Uterus (tissue), 4 donors: Measurements from ENCODE around the gene AGAP4. TPM values are rescaled to one million over a fixed set of nuclear protein-coding genes. Genes with fewer than 3 reads are reported as not detected.
"Not testable (repeated sequence)": the region's sequence is repeated elsewhere in the genome, so short reads cannot be mapped to it uniquely, and the experiment has no call there.

Experiments used
- DNase-seq, 2 donors: peaks; one replicate each; pipeline ENCODE4 v3.0.0-alpha.2; 2019 to 2020
- H3K27ac ChIP-seq, 2 donors: fragments of 200-600 bp; sonication (generic); 1 replicate in 1 of 2; 2 replicates in 1 of 2; pipeline ENCODE4 v1.5.1; 2016 to 2018
- H3K27me3 ChIP-seq, 2 donors: fragments of 200-600 bp; sonication (generic); one replicate each; pipeline ENCODE4 v1.5.1; 2018 to 2019; ENCODE audit warnings: control low read depth in 1 of 2
- H3K36me3 ChIP-seq, 2 donors: fragments of 200-600 bp; sonication (generic); one replicate each; pipeline ENCODE4 v1.5.1; 2019; ENCODE audit warnings: control low read depth in 1 of 2
- H3K4me1 ChIP-seq, 2 donors: fragments of 200-600 bp; sonication (generic); one replicate each; pipeline ENCODE4 v1.5.1; 2018 to 2019; ENCODE audit warnings: control low read depth in 1 of 2
- H3K4me3 ChIP-seq, 2 donors: fragments of 200-600 bp; sonication (generic); 1 replicate in 1 of 2; 2 replicates in 1 of 2; pipeline ENCODE4 v1.5.1; 2018 to 2019; ENCODE audit warnings: mild to moderate bottlenecking in 1 of 2
- H3K9me3 ChIP-seq, 2 donors: fragments of 200-600 bp; sonication (generic); one replicate each; pipeline ENCODE4 v1.5.1; 2019; ENCODE audit warnings: control low read depth in 1 of 2
- CTCF ChIP-seq, 4 experiments: fragments of 200-600 bp in 2 of 4; fragments of 450-650 bp in 2 of 4; sonication (generic) in 2 of 4; IDR thresholded peaks; one replicate each; pipeline ENCODE4 v1.5.1; 2016 to 2019; ENCODE audit warnings: antibody characterized with exemption in 4 of 4, mild to moderate bottlenecking in 2 of 4, moderate library complexity in 1 of 4
- POLR2A ChIP-seq, 2 donors: fragments of 450-650 bp; IDR thresholded peaks; one replicate each; pipeline ENCODE4 v1.6.1; 2016; ENCODE audit warnings: antibody characterized with exemption in 2 of 2, mild to moderate bottlenecking in 1 of 2, moderate library complexity in 1 of 2
- intact Hi-C: fragments of 100-400 bp; cut with DNase I; formaldehyde crosslinking; loops from one replicate; pipeline ENCODE4 v1.15.1; 2023; ENCODE audit warnings: low total_unique reads
- total RNA-seq, 4 donors: library from RNA; depleted of rRNA in 3 of 4; stranded (reverse); fragments of >200 nt in 3 of 4; gene quantifications; one replicate each; pipeline versions ENCODE4 v1.1.0 to v1.2.4, GENCODE V29; 2014 to 2023
- donor health status: DM: yes; HTN: yes; CAD: no.

The AGAP4 gene
- total RNA-seq, 4 donors from 2014 or later = 1.8 to 36.7 (median 22.0) TPM

GRCh38 chr10:45819552-45819951 lies 27.7 kb downstream of the AGAP4 start:
- Histone ChIP-seq H3K27ac (no peak overlapping the region), H3K36me3 (no peaks in the 10 kb centered on the region), H3K9me3 (no peaks in the 10 kb centered on the region), H3K27me3 (no peaks in the 10 kb centered on the region), H3K4me3 (no peak overlapping the region), H3K4me1 (no peaks in the 10 kb centered on the region)
- no peak for TF ChIP-seq POLR2A (IDR thresholded peaks at IDR 0.05)
- TF ChIP-seq CTCF (IDR thresholded peaks at IDR 0.05) = no peak
- DNase-seq = no peak
- intact Hi-C loops = no loop called here

- DNase-seq = no peak
- Histone ChIP-seq H3K27ac (no peak overlapping the region), H3K27me3 (no peaks in the 10 kb centered on the region), H3K4me3 (no peak overlapping the region), H3K4me1 (no peaks in the 10 kb centered on the region), H3K9me3 (no peaks in the 10 kb centered on the region), H3K36me3 (no peaks in the 10 kb centered on the region)
- intact Hi-C loops = no loop called here
- TF ChIP-seq POLR2A (IDR thresholded peaks at IDR 0.05) (no peak), CTCF (IDR thresholded peaks at IDR 0.05) (no peak)
Observed at GRCh38 chr10:45817912-45818311, 29.4 kb downstream of the AGAP4 start.

GRCh38 chr10:45817130-45817859 lies 30.0 kb downstream of the AGAP4 start:
- Histone ChIP-seq H3K4me3 (no peak overlapping the region), H3K9me3 (no peaks in the 10 kb centered on the region), H3K27me3 (no peaks in the 10 kb centered on the region), H3K27ac (no peak overlapping the region), H3K4me1 (no peaks in the 10 kb centered on the region), H3K36me3 (no peaks in the 10 kb centered on the region)
- no peak for TF ChIP-seq POLR2A (IDR thresholded peaks at IDR 0.05)
- TF ChIP-seq CTCF (IDR thresholded peaks at IDR 0.05) = no peak
- DNase-seq = no peak
- intact Hi-C loops = no loop called here

- H3K36me3 ChIP-seq = not testable (repeated sequence)
Observed at GRCh38 chr10:45814146-45814545, 33.2 kb downstream of the AGAP4 start.

GRCh38 chr10:45812959-45813358 lies 34.3 kb downstream of the AGAP4 start:
- DNase-seq, H3K4me1 ChIP-seq, H3K4me3 ChIP-seq, H3K27ac ChIP-seq, H3K27me3 ChIP-seq, H3K36me3 ChIP-seq, intact Hi-C loops, H3K9me3 ChIP-seq: not testable (repeated sequence)

More at GRCh38 chr10:45814146-45814545, 33.2 kb downstream of the AGAP4 start:
- H3K27ac ChIP-seq, H3K27me3 ChIP-seq, DNase-seq, H3K9me3 ChIP-seq, H3K4me1 ChIP-seq, intact Hi-C loops, H3K4me3 ChIP-seq: not testable (repeated sequence)

- no peak overlapping the region for H3K27ac ChIP-seq
- intact Hi-C loops = no loop called here
- H3K4me1 ChIP-seq = no peaks in the 10 kb centered on the region
- DNase-seq = no peak
- no peaks in the 10 kb centered on the region for H3K36me3 ChIP-seq
- H3K4me3 ChIP-seq = no peak overlapping the region
- H3K27me3 ChIP-seq = no peaks in the 10 kb centered on the region
- no peaks in the 10 kb centered on the region for H3K9me3 ChIP-seq
- TF ChIP-seq POLR2A (IDR thresholded peaks at IDR 0.05) (no peak), CTCF (IDR thresholded peaks at IDR 0.05) (no peak)
Observed at GRCh38 chr10:45811075-45811474, 36.2 kb downstream of the AGAP4 start.
